Limb (tissue), 2 donors: ENCODE measurements around the gene COPZ1.
A peak's percentile ranks its signal among the peaks of the same experiment; 100 is the strongest.
"Not testable (repeated sequence)": the region's sequence is repeated elsewhere in the genome, so short reads cannot be mapped to it uniquely, and the experiment has no call there.

Experiments used
- DNase-seq, 2 donors: peaks; one replicate each; pipeline ENCODE4 v3.0.0-alpha.2; 2016; ENCODE audit errors: extremely low spot score in 2 of 2

Gene COPZ1

GRCh38 chr12:54294152-54294952 lies 30.6 kb upstream of the COPZ1 start:
- DNase-seq: peak in 1 of 2 donors; percentile 53

- DNase-seq: no peak
These were observed 29.9 kb upstream of the COPZ1 start for GRCh38 chr12:54294953-54295566.

- DNase-seq: no peak
These were observed 28.4 kb upstream of the COPZ1 start for GRCh38 chr12:54296393-54297099.

- DNase-seq: no peak
These were observed 26.0 kb upstream of the COPZ1 start for GRCh38 chr12:54298904-54299303.

- DNase-seq: no peak
These were observed 25.3 kb upstream of the COPZ1 start for GRCh38 chr12:54299515-54300224.

- no peak for DNase-seq
These were observed 24.7 kb upstream of the COPZ1 start for GRCh38 chr12:54300225-54300731.

- peak in 1 of 2 donors; percentile 72 for DNase-seq
These were observed 24.1 kb upstream of the COPZ1 start, which contains the start of gene NFE2 for GRCh38 chr12:54300732-54301427. NFE2 (minus strand) TSS chr12:54301015; CDS start chr12:54295248, 5,767 bp downstream.

- no peak for DNase-seq
These were observed 23.4 kb upstream of the COPZ1 start for GRCh38 chr12:54301428-54302048.

GRCh38 chr12:54303640-54304039 lies 21.3 kb upstream of the COPZ1 start:
- no peak for DNase-seq

- peak in 1 of 2 donors; percentile 46 for DNase-seq
These were observed 20.6 kb upstream of the COPZ1 start for GRCh38 chr12:54304187-54304810.

GRCh38 chr12:54306925-54307741 lies 17.8 kb upstream of the COPZ1 start:
- DNase-seq: peak in 1 of 2 donors; percentile 50

GRCh38 chr12:54311051-54311450 lies 13.9 kb upstream of the COPZ1 start:
- DNase-seq: no peak

- DNase-seq: not testable (repeated sequence)
These were observed 12.6 kb upstream of the COPZ1 start for GRCh38 chr12:54312309-54312708.

- DNase-seq: no peak
These were observed 3.6 kb upstream of the COPZ1 start for GRCh38 chr12:54321363-54321762.

- DNase-seq: not testable (repeated sequence)
These were observed 645 bp downstream of the COPZ1 start for GRCh38 chr12:54325442-54326109.

- DNase-seq: no peak
These were observed 3.8 kb downstream of the COPZ1 start for GRCh38 chr12:54328595-54329337.

GRCh38 chr12:54329759-54330158 lies 4.8 kb downstream of the COPZ1 start:
- DNase-seq: peak in 1 of 2 donors; percentile 46

- no peak for DNase-seq
These were observed 5.5 kb downstream of the COPZ1 start for GRCh38 chr12:54330442-54330841.
